Naive thymus-derived CD8-positive, alpha-beta T cell (primary cell): ENCODE results near the gene PIGO. TPM values are rescaled to one million over a fixed set of nuclear protein-coding genes. Genes with fewer than 3 reads are reported as not detected.

Experiments
- ATAC-seq, 2 donors: fragments of 150-1000 bp; cut with Tn5 transposase in 1 of 2; sonication (Bioruptor Pico), chemical (Tn5 transposase) in 1 of 2; 1 replicate in 1 of 2; 2 replicates in 1 of 2; pipeline ENCODE4 v1.10.0; 2021; ENCODE audit warnings: mild to moderate bottlenecking in 2 of 2, moderate library complexity in 2 of 2
- POLR2A ChIA-PET: fragments of 350-600 bp; sonication (Branson Sonifier 250); formaldehyde crosslinking; loops from one replicate; lab custom pipeline; 2021; ENCODE audit warnings: antibody characterized with exemption; lab: Charles Lee
- DNase-seq, 10 donors: peaks; one replicate each; pipeline versions ENCODE4 v3.0.0 to v3.0.0-alpha.2; 2020 to 2022
- H3K27ac Mint-ChIP-seq, 10 donors: one replicate each; pipeline ENCODE4 v1.8.0; 2020 to 2022; ENCODE audit warnings: mild to moderate bottlenecking in 10 of 10, mixed read lengths in 10 of 10, moderate library complexity in 4 of 10, inconsistent platforms in 1 of 10
- H3K27me3 Mint-ChIP-seq, 5 donors: one replicate each; pipeline ENCODE4 v1.8.0; 2021 to 2022; ENCODE audit warnings: mixed read lengths in 5 of 5
- H3K36me3 Mint-ChIP-seq, 3 donors: one replicate each; pipeline ENCODE4 v1.8.0; 2020 to 2022; ENCODE audit warnings: mixed read lengths in 3 of 3, mild to moderate bottlenecking in 2 of 3, inconsistent platforms in 1 of 3
- H3K4me1 Mint-ChIP-seq, 4 donors: one replicate each; pipeline ENCODE4 v1.8.0; 2021 to 2022; ENCODE audit warnings: mixed read lengths in 4 of 4
- H3K4me3 Mint-ChIP-seq, 10 donors: one replicate each; pipeline ENCODE4 v1.8.0; 2020 to 2022; ENCODE audit warnings: mild to moderate bottlenecking in 10 of 10, mixed read lengths in 10 of 10, moderate library complexity in 6 of 10, inconsistent platforms in 1 of 10
- H3K9me3 Mint-ChIP-seq, 9 donors: one replicate each; pipeline ENCODE4 v1.8.0; 2020 to 2022; ENCODE audit warnings: mixed read lengths in 9 of 9, mild to moderate bottlenecking in 3 of 9, inconsistent platforms in 1 of 9, moderate library complexity in 1 of 9
- polyA plus RNA-seq, 3 donors: library from polyadenylated mRNA; unstranded; fragments of 300-500 nt; fragmentation: Illumina TruSeq; gene quantifications; one replicate each; pipeline ENCODE4 v1.2.3, GENCODE V29; 2021
- total RNA-seq, 8 experiments: library from RNA in 2 of 8; stranded (reverse) in 2 of 8; gene quantifications; one replicate each; pipeline ENCODE4 v1.2.3 and lab custom pipeline; 2021 to 2026

The PIGO gene
- total and polyA plus RNA-seq, 5 experiments from 2014 or later: 23.0 to 36.1 (median 26.2) TPM

DNA sequence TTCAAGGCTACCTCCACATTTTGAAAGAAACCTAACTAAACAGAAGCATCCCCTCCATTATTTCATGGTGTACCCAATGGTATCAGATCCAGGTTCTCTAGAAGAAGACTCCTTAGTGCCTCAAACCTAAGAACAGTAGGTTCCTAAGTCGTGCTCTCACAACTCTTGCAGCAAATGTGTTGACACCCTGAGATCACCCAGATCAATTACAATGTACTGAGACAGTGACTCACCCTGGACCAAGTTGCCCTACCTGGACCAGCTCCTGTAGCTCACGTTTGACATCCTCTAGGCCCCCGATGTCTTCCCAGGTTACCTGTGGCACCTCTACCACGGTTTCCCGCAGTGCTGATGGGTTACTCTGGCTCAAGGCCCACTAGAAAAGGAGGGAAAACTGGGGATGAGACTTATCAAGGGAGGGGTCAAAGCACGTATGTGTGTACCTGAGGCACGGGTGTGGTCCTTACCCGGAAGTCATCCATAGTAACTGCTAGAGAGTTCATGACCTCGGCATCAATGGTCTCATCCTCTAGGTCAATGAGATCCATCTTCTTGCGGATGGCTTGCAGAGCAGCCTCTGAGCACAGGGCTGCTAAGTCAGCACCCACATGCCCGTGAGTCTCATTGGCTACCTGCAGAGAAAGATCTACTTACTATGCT lies 35.7 kb downstream of the PIGO start:
- peaks cover 4 to 94% (median 51%) of the 10 kb centered on the region in 3 donors for H3K36me3 Mint-ChIP-seq
- no peak for DNase-seq
- POLR2A ChIA-PET: no interaction called here
- no peak for ATAC-seq
- H3K9me3 Mint-ChIP-seq: no peaks in the 10 kb centered on the region
- no peaks in the 10 kb centered on the region for H3K27me3 Mint-ChIP-seq
- H3K4me1 Mint-ChIP-seq: peaks cover 0 to 6% (median 3%) of the 10 kb centered on the region in 4 donors
- peak overlapping the region in 1 of 10 donors; percentile 75 for H3K27ac Mint-ChIP-seq
- H3K4me3 Mint-ChIP-seq: no peak overlapping the region

DNA sequence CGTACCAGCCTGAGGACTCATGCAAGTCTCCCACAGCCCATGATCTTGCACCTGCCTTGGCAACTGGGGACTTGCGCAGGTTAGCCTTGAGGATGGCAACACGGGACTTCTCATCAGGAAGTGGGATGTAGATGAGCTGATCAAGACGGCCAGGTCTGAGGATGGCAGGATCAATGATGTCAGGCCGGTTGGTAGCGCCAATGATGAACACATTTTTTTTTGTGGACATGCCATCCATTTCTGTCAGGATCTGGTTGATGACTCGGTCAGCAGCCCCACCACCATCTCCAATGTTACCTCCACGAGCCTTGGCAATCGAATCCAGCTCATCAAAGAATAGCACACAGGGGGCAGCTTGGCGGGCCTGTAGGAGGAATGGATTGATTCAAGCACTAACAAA lies 37.0 kb downstream of the PIGO start:
- Mint-ChIP-seq H3K9me3 (no peaks in the 10 kb centered on the region), H3K4me1 (peaks cover 0 to 6% (median 3%) of the 10 kb centered on the region in 4 donors), H3K27me3 (no peaks in the 10 kb centered on the region), H3K36me3 (peaks cover 4 to 96% (median 50%) of the 10 kb centered on the region in 3 donors), H3K4me3 (no peak overlapping the region), H3K27ac (peak overlapping the region in 2 of 10 donors; percentile 31 to 74)
- ATAC-seq: no peak
- no peak for DNase-seq
- POLR2A ChIA-PET: interaction anchor here (1.3 to 1.4 kb wide), 2 partner anchors 12 to 21 kb away, joined by 3 read pairs; no protein-coding TSS in a partner anchor

DNA sequence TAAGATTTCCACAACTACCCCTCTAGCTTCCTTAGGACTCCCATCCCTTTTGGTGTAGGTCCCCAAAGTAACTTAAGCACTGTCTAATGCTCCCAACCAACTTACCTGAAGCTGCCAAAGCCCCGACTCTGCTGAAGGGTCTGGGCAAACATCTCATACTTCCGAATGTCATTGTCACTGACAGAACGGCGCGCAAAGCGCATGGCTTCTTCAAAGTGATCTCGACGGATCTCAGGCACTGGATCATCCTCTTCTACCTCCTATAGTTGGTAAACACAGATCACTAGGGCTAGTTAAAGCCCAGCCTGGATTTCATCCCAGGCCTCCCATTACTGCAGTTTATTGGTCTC lies 39.1 kb downstream of the PIGO start:
- ATAC-seq (no peak), DNase-seq (no peak)
- Mint-ChIP-seq H3K36me3 (peaks cover 4 to 98% (median 38%) of the 10 kb centered on the region in 3 donors), H3K4me1 (peaks cover 0 to 6% (median 4%) of the 10 kb centered on the region in 4 donors), H3K4me3 (no peak overlapping the region), H3K9me3 (no peaks in the 10 kb centered on the region), H3K27ac (peak overlapping the region in 5 of 10 donors; percentile 14 to 68 (median 32)), H3K27me3 (no peaks in the 10 kb centered on the region)
- POLR2A ChIA-PET: interaction anchor here (1.1 kb wide), 1 partner anchor 14 kb away, joined by 4 read pairs; no protein-coding TSS in a partner anchor

- ATAC-seq: peak in 1 of 2 donors; percentile 17
- Mint-ChIP-seq H3K9me3 (no peaks in the 10 kb centered on the region), H3K4me3 (no peak overlapping the region), H3K27me3 (no peaks in the 10 kb centered on the region), H3K4me1 (peaks cover 0 to 6% (median 4%) of the 10 kb centered on the region in 4 donors), H3K36me3 (peaks cover 4 to 98% (median 35%) of the 10 kb centered on the region in 3 donors), H3K27ac (peak overlapping the region in 3 of 10 donors; percentile 28 to 62 (median 33))
- no peak for DNase-seq
- POLR2A ChIA-PET: interaction anchor here (0.6 to 1.1 kb wide), 2 partner anchors 15 to 174 kb away, joined by 4 to 9 read pairs; no protein-coding TSS in a partner anchor
Observed at GRCh38 chr9:35056571-35057270, 39.7 kb downstream of the PIGO start.

DNA sequence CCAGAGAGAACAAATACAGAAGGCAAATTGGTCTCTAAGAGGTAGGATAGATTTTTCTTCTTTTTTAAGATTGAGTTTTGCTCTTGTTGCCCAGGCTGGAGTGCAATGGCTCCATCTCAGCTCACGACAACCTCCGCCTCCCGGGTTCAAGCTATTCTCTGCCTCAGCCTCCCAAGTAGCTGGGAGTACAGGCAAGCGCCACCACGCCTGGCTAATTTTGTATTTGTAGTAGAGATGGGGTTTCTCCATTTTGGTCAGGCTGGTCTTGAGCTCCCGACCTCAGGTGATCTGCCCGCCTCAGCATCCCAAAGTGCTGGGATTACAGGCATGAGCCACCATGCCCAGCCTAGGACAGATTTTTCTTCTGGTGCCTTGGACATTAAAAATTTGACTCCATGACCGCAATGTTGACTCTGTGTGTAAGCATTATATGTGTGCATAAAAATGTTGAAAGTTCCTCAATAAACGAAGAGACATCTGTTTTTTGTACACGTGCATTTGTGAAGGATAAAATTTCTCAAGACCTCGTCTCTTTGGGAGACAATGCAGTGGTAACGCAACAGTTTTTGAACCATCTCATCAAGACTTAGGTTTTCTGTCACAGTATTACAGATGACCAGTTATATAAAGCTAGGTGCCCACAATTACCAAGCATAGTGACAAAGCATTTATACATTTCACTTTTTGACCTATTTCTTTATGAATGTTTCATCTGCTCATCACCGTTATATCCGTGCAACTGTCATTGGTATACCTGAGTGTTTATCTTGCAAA lies 41.3 kb downstream of the PIGO start:
- DNase-seq (no peak), ATAC-seq (no peak)
- no peaks in the 10 kb centered on the region for H3K27me3 Mint-ChIP-seq
- no peak overlapping the region for H3K4me3 Mint-ChIP-seq
- POLR2A ChIA-PET: no interaction called here
- peak overlapping the region in 1 of 10 donors; percentile 26 for H3K27ac Mint-ChIP-seq
- no peaks in the 10 kb centered on the region for H3K9me3 Mint-ChIP-seq
- peaks cover 0 to 87% (median 27%) of the 10 kb centered on the region in 3 donors for H3K36me3 Mint-ChIP-seq
- peaks cover 4 to 12% (median 7%) of the 10 kb centered on the region in 4 donors for H3K4me1 Mint-ChIP-seq

DNA sequence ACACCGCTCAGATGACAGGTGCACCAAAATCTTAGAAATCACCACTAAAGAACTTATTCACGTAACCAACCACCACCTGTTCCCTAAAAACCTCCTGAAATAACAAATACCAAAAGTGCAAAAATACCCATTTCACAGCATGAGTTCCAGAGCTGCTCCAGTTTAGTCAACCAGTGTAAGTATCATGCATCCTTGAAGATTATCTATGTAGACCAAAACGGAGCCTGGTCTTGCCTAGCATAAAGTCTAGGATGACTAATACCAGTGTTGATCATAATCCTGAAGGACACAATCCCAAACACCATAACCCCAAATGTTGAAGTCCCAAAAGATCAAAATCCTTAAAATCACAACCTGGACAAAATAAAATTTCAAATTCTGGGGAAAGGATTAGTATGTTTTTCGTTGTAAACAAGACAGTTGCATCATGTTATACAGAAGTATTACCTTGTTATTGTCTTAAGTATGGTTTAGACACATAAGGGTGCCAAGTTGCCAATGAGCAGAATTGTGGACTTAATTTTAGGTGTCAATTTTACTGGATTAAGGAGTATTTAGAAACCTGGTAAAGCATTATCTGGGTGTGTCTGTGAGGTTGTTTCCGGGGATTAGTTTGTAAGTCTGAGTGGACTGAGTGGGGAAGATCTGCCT lies 42.1 kb downstream of the PIGO start:
- POLR2A ChIA-PET: interaction anchor here (0.6 kb wide), 1 partner anchor 1139 kb away, joined by 6 read pairs; no protein-coding TSS in a partner anchor
- H3K27me3 Mint-ChIP-seq: no peaks in the 10 kb centered on the region
- no peak overlapping the region for H3K4me3 Mint-ChIP-seq
- DNase-seq: no peak
- H3K4me1 Mint-ChIP-seq: peaks cover 4 to 12% (median 7%) of the 10 kb centered on the region in 4 donors
- no peaks in the 10 kb centered on the region for H3K9me3 Mint-ChIP-seq
- ATAC-seq: no peak
- peaks cover 0 to 83% (median 21%) of the 10 kb centered on the region in 3 donors for H3K36me3 Mint-ChIP-seq
- peak overlapping the region in 3 of 10 donors; percentile 24 to 80 (median 26) for H3K27ac Mint-ChIP-seq

DNA sequence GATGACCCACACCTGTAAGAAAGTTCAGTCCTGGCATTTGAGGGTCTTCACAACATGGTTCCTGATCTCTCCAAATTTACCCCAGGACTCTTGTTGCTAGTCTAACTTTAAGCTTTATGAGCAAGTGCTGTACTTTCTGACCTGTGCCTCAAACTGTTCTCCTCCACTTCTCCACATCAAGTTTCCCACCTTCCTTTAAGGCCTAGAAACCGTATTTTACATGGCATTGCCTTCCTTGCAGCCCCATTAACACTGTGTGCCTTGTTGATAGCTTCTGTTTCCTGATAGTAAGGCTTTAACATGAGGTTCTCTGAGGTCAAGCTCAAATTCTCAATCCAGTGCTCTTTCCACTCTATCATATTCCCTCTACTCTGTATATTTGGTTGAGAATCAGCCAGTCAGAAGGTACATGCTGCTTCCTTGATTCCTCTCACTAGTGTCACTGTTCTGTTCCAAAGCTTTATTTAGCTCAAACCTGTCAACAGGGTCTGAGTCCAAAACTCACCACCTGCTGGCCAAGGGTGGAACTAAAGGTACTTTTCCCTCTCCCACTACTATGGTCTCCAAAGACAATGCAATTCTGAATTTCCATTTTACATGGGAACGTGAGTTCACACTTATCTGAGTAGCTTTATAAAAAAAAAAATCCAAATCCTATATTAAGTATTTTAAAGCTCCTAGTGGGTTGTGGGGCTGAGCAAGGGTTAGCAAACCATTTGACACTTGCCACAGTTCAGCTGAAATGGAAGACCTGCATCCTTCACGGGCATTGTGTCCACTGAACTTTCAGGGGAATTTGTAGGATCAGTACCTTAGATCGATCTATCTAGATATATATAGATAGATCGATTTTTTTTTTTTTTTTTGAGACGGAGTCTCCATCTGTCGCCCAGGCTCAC lies 45.1 kb downstream of the PIGO start:
- H3K9me3 Mint-ChIP-seq: no peaks in the 10 kb centered on the region
- peaks cover 4 to 8% (median 6%) of the 10 kb centered on the region in 4 donors for H3K4me1 Mint-ChIP-seq
- peak; percentile 78 to 82 for ATAC-seq
- POLR2A ChIA-PET: interaction anchor here (0.7 to 1.7 kb wide), 6 partner anchors 11 to 62 kb away, joined by 3 to 6 read pairs (median 3); partner anchors contain the start of genes DNAJB5, PIGO and VCP
- no peaks in the 10 kb centered on the region for H3K27me3 Mint-ChIP-seq
- no peak overlapping the region for H3K4me3 Mint-ChIP-seq
- peak in 8 of 10 donors; percentile 19 to 55 (median 43) for DNase-seq
- H3K27ac Mint-ChIP-seq: peak overlapping the region in 6 of 10 donors; percentile 18 to 72 (median 50)
- H3K36me3 Mint-ChIP-seq: peaks cover 0 to 71% (median 15%) of the 10 kb centered on the region in 3 donors

- H3K9me3 Mint-ChIP-seq: no peaks in the 10 kb centered on the region
- H3K36me3 Mint-ChIP-seq: peaks cover 0 to 47% (median 6%) of the 10 kb centered on the region in 3 donors
- ATAC-seq (no peak), DNase-seq (no peak)
- H3K4me3 Mint-ChIP-seq: no peak overlapping the region
- POLR2A ChIA-PET: no interaction called here
- H3K27me3 Mint-ChIP-seq: no peaks in the 10 kb centered on the region
- H3K4me1 Mint-ChIP-seq: peaks cover 4 to 7% (median 6%) of the 10 kb centered on the region in 4 donors
- peak overlapping the region in 1 of 10 donors; percentile 40 for H3K27ac Mint-ChIP-seq
Observed at GRCh38 chr9:35048511-35048910, 47.9 kb downstream of the PIGO start.

DNA sequence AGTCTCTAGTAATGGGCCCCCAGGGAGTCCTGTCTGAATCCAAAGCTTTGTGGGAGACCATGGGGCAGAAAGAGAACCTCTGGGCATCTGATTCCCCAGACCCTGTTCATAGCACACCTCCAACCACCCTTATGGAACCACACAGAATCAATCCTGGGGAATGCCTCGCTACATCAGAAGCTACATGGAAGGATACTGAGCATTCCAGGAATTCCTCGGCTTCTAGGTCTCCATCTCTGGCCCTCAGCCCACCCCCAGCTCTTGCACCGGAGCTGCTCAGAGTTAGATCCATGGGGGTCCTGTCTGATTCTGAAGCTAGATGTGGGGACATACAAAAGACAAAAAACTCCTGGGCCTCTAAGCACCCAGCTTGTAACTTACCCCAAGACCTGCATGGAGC lies 52.3 kb downstream of the PIGO start:
- peaks cover 0 to 7% (median 1%) of the 10 kb centered on the region in 4 donors for H3K4me1 Mint-ChIP-seq
- no peak overlapping the region for H3K4me3 Mint-ChIP-seq
- H3K27me3 Mint-ChIP-seq: no peaks in the 10 kb centered on the region
- peaks cover 0 to 32% (median 6%) of the 10 kb centered on the region in 3 donors for H3K36me3 Mint-ChIP-seq
- H3K9me3 Mint-ChIP-seq: no peaks in the 10 kb centered on the region
- ATAC-seq: no peak
- peak overlapping the region in 1 of 10 donors; percentile 81 for H3K27ac Mint-ChIP-seq
- DNase-seq: no peak
- POLR2A ChIA-PET: no interaction called here

GRCh38 chr9:35042891-35043545 lies 53.4 kb downstream of the PIGO start:
- peak overlapping the region in 3 of 10 donors; percentile 22 to 81 (median 52) for H3K27ac Mint-ChIP-seq
- H3K4me3 Mint-ChIP-seq: no peak overlapping the region
- H3K36me3 Mint-ChIP-seq: peaks cover 0 to 23% (median 0%) of the 10 kb centered on the region in 3 donors
- H3K4me1 Mint-ChIP-seq: peaks cover 0 to 7% (median 1%) of the 10 kb centered on the region in 4 donors
- no peaks in the 10 kb centered on the region for H3K27me3 Mint-ChIP-seq
- DNase-seq (no peak), ATAC-seq (no peak)
- H3K9me3 Mint-ChIP-seq: no peaks in the 10 kb centered on the region
- POLR2A ChIA-PET: no interaction called here
